ENCODE measurements around the gene THSD7B. TPM values are rescaled to one million over a fixed set of nuclear protein-coding genes. Genes with fewer than 3 reads are reported as not detected.

Gene THSD7B
- polyA plus RNA-seq, 1 donor from 2014 or later = 0.46 TPM

DNA sequence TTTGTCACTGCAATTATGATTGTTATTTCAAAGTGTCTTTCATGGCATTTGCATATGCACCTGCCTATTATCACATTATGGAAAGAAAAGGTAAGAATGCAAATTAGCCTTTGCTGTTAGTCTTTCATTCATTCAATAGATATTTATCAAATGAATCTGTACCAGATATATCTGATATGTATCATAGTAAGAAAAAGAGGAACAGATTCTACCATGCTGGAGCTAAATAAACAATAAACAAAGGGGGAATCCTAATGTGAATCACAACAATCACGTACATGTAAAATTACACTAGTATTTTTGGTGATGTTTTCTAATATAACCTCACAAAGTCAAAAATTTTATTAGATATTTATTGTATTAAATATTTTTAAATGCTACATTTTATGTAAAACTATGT is 446.4 kb downstream of the THSD7B start:
- no peak overlapping the region for H3K9ac ChIP-seq (ENCODE audit: low read length)
- TF ChIP-seq SMC3 (conservative IDR thresholded peaks at IDR 0.05; ENCODE audit: poor library complexity) (no peak), RAD21 (conservative IDR thresholded peaks at IDR 0.05) (no peak), EP300 (conservative IDR thresholded peaks at IDR 0.05; ENCODE audit: poor library complexity, severe bottlenecking) (no peak), MXI1 (conservative IDR thresholded peaks at IDR 0.05; ENCODE audit: poor library complexity, severe bottlenecking) (no peak), POLR2AphosphoS5 (IDR thresholded peaks at IDR 0.05) (no peak), TAF1 (IDR thresholded peaks at IDR 0.05; ENCODE audit: low read depth) (no peak), EZH2 (IDR thresholded peaks at IDR 0.05; ENCODE audit: borderline replicate concordance, insufficient read depth, low read length, poor library complexity, severe bottlenecking) (no peak)
- TF ChIP-seq, protein P1, sequence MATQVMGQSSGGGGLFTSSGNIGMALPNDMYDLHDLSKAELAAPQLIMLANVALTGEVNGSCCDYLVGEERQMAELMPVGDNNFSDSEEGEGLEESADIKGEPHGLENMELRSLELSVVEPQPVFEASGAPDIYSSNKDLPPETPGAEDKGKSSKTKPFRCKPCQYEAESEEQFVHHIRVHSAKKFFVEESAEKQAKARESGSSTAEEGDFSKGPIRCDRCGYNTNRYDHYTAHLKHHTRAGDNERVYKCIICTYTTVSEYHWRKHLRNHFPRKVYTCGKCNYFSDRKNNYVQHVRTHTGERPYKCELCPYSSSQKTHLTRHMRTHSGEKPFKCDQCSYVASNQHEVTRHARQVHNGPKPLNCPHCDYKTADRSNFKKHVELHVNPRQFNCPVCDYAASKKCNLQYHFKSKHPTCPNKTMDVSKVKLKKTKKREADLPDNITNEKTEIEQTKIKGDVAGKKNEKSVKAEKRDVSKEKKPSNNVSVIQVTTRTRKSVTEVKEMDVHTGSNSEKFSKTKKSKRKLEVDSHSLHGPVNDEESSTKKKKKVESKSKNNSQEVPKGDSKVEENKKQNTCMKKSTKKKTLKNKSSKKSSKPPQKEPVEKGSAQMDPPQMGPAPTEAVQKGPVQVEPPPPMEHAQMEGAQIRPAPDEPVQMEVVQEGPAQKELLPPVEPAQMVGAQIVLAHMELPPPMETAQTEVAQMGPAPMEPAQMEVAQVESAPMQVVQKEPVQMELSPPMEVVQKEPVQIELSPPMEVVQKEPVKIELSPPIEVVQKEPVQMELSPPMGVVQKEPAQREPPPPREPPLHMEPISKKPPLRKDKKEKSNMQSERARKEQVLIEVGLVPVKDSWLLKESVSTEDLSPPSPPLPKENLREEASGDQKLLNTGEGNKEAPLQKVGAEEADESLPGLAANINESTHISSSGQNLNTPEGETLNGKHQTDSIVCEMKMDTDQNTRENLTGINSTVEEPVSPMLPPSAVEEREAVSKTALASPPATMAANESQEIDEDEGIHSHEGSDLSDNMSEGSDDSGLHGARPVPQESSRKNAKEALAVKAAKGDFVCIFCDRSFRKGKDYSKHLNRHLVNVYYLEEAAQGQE (IDR thresholded peaks at IDR 0.05; ENCODE audit: borderline replicate concordance) = no peak
- TF ChIP-seq, protein P2, sequence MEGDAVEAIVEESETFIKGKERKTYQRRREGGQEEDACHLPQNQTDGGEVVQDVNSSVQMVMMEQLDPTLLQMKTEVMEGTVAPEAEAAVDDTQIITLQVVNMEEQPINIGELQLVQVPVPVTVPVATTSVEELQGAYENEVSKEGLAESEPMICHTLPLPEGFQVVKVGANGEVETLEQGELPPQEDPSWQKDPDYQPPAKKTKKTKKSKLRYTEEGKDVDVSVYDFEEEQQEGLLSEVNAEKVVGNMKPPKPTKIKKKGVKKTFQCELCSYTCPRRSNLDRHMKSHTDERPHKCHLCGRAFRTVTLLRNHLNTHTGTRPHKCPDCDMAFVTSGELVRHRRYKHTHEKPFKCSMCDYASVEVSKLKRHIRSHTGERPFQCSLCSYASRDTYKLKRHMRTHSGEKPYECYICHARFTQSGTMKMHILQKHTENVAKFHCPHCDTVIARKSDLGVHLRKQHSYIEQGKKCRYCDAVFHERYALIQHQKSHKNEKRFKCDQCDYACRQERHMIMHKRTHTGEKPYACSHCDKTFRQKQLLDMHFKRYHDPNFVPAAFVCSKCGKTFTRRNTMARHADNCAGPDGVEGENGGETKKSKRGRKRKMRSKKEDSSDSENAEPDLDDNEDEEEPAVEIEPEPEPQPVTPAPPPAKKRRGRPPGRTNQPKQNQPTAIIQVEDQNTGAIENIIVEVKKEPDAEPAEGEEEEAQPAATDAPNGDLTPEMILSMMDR (IDR thresholded peaks at IDR 0.05; ENCODE audit: poor library complexity, severe bottlenecking) = no peak
- no peak overlapping the region for H3K4me3 ChIP-seq (ENCODE audit: low read length)
- H3F3A ChIP-seq (ENCODE audit: insufficient read depth, low read length, poor library complexity, severe bottlenecking) = peaks cover 3% of the 10 kb centered on the region
- H3K27me3 ChIP-seq (ENCODE audit: insufficient read depth, low read depth, low read length) = no peaks in the 10 kb centered on the region
- H3K27ac ChIP-seq (ENCODE audit: low read length) = no peak overlapping the region
- H4K20me1 ChIP-seq (ENCODE audit: insufficient read depth) = no peaks in the 10 kb centered on the region
- no peak overlapping the region for H2AFZ ChIP-seq (ENCODE audit: low read depth, low read length)
- H3K79me2 ChIP-seq (replicated peaks; ENCODE audit: insufficient read depth, low read length) = no peaks in the 10 kb centered on the region
- no peak overlapping the region for H3K4me2 ChIP-seq (ENCODE audit: low read length)
- H3K9me3 ChIP-seq (ENCODE audit: low read length) = no peaks in the 10 kb centered on the region
- H3K9me2 ChIP-seq (ENCODE audit: insufficient read depth, low read length) = no peaks in the 10 kb centered on the region
- H3K36me3 ChIP-seq (ENCODE audit: insufficient read depth, low read length) = no peaks in the 10 kb centered on the region

DNA sequence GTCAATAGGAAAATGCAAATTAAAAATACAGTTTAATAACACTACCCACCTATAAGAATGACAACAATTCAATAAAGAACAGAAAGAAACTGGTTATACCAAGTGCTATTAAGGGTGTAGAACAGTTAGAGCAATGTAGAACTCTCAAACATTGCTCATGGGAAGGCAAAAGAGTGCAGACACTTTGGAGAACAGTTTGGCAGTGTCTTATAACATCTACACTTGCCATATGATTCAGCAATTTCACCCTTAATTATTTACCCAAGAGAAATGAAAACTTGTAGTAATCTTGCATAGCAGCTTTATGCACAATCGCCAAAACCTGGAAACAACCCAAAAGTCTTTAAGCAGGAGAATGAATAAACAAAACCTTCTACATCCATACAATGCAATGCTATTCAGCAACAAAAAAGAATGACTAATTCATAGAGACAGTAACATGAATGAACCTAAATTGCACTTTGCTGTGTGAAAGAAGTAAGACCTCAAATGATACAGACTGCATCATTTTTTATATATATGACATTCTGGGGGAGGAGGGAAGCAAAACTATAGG is 455.2 kb downstream of the THSD7B start:
- H3K4me2 ChIP-seq (ENCODE audit: low read length) = no peak overlapping the region
- H2AFZ ChIP-seq (ENCODE audit: low read depth, low read length) = no peak overlapping the region
- H3K27me3 ChIP-seq (ENCODE audit: insufficient read depth, low read depth, low read length) = no peaks in the 10 kb centered on the region
- H4K20me1 ChIP-seq (ENCODE audit: insufficient read depth) = no peaks in the 10 kb centered on the region
- H3F3A ChIP-seq (ENCODE audit: insufficient read depth, low read length, poor library complexity, severe bottlenecking) = no peaks in the 10 kb centered on the region
- no peaks in the 10 kb centered on the region for H3K79me2 ChIP-seq (replicated peaks; ENCODE audit: insufficient read depth, low read length)
- H3K36me3 ChIP-seq (ENCODE audit: insufficient read depth, low read length) = no peaks in the 10 kb centered on the region
- no peak overlapping the region for H3K4me3 ChIP-seq (ENCODE audit: low read length)
- TF ChIP-seq EZH2 (IDR thresholded peaks at IDR 0.05; ENCODE audit: borderline replicate concordance, insufficient read depth, low read length, poor library complexity, severe bottlenecking) (no peak), EP300 (conservative IDR thresholded peaks at IDR 0.05; ENCODE audit: poor library complexity, severe bottlenecking) (no peak), POLR2AphosphoS5 (IDR thresholded peaks at IDR 0.05) (no peak), TAF1 (IDR thresholded peaks at IDR 0.05; ENCODE audit: low read depth) (no peak)
- TF ChIP-seq, protein P1 (IDR thresholded peaks at IDR 0.05; ENCODE audit: borderline replicate concordance) = no peak
- no peaks in the 10 kb centered on the region for H3K9me2 ChIP-seq (ENCODE audit: insufficient read depth, low read length)
- no peak overlapping the region for H3K9ac ChIP-seq (ENCODE audit: low read length)
- H3K27ac ChIP-seq (ENCODE audit: low read length) = no peak overlapping the region
- H3K9me3 ChIP-seq (ENCODE audit: low read length) = no peaks in the 10 kb centered on the region
